H9 (cell line): ENCODE data around the gene GHRL. TPM values are rescaled to one million over a fixed set of nuclear protein-coding genes. Genes with fewer than 3 reads are reported as not detected.

Source experiments
- DNase-seq: peaks from one replicate; pipeline ENCODE4 v3.0.0-alpha.2; 2017
- H2AFZ ChIP-seq: one replicate; pipeline ENCODE4 v1.6.1; 2013; ENCODE audit warnings: mild to moderate bottlenecking, low read length, control low read depth, moderate library complexity
- H2AK5ac ChIP-seq: 2 replicates; pipeline ENCODE4 v1.6.1; 2013; ENCODE audit warnings: low read length, control low read depth, mixed read lengths; ENCODE audit not compliant: insufficient read length
- H2BK120ac ChIP-seq: one replicate; pipeline ENCODE4 v1.6.1; 2013; ENCODE audit warnings: low read depth, mild to moderate bottlenecking, low read length, control low read depth, inconsistent platforms; ENCODE audit not compliant: poor library complexity, severe bottlenecking
- H2BK12ac ChIP-seq: 2 replicates; pipeline ENCODE4 v1.6.1; 2013; ENCODE audit warnings: low read length, control low read depth, mixed read lengths, low read depth; ENCODE audit not compliant: insufficient read length
- H2BK15ac ChIP-seq: 2 replicates; pipeline ENCODE4 v1.6.1; 2013; ENCODE audit warnings: low read depth, low read length, control low read depth
- H2BK20ac ChIP-seq: one replicate; pipeline ENCODE4 v1.6.1; 2013; ENCODE audit warnings: low read depth, mild to moderate bottlenecking, low read length, control low read depth, inconsistent platforms; ENCODE audit not compliant: poor library complexity, severe bottlenecking
- H2BK5ac ChIP-seq: 2 replicates; pipeline ENCODE4 v1.6.1; 2013; ENCODE audit warnings: low read length, control low read depth, mixed read lengths; ENCODE audit not compliant: insufficient read length
- H3K14ac ChIP-seq: 2 replicates; pipeline ENCODE4 v1.6.1; 2013; ENCODE audit warnings: low read length, control low read depth; ENCODE audit not compliant: insufficient read depth
- H3K18ac ChIP-seq: 2 replicates; pipeline ENCODE4 v1.6.1; 2013; ENCODE audit warnings: low read depth, mild to moderate bottlenecking, mixed read lengths, low read length, control low read depth; ENCODE audit not compliant: insufficient read length
- H3K23ac ChIP-seq: 2 replicates; pipeline ENCODE4 v1.6.1; 2013; ENCODE audit warnings: low read length, control low read depth, mixed read lengths, low read depth; ENCODE audit not compliant: insufficient read length
- H3K23me2 ChIP-seq: 2 replicates; pipeline ENCODE4 v1.6.1; 2013; ENCODE audit warnings: low read depth, mild to moderate bottlenecking, mixed read lengths, low read length, control low read depth; ENCODE audit not compliant: insufficient read length, poor library complexity, severe bottlenecking
- H3K27ac ChIP-seq: 2 replicates; pipeline ENCODE4 v1.5.1; 2013; ENCODE audit warnings: low read length, control low read depth, mixed read lengths, low read depth; ENCODE audit not compliant: insufficient read length
- H3K27me3 ChIP-seq: 2 replicates; pipeline ENCODE4 v1.6.1; 2013; ENCODE audit warnings: low read length, control low read depth, inconsistent platforms; ENCODE audit not compliant: insufficient read depth
- H3K4ac ChIP-seq: 2 replicates; pipeline ENCODE4 v1.6.1; 2013; ENCODE audit warnings: low read depth, mild to moderate bottlenecking, control low read depth, inconsistent platforms, low read length, moderate library complexity
- H3K4me1 ChIP-seq: 2 replicates; pipeline ENCODE4 v1.6.1; 2013; ENCODE audit warnings: low read length, control low read depth, inconsistent platforms; ENCODE audit not compliant: insufficient read depth
- H3K4me2 ChIP-seq: 2 replicates; pipeline ENCODE4 v1.6.1; 2013; ENCODE audit warnings: low read length, control low read depth, mixed read lengths; ENCODE audit not compliant: insufficient read length, insufficient read depth
- H3K56ac ChIP-seq: 2 replicates; pipeline ENCODE4 v1.6.1; 2013; ENCODE audit warnings: low read depth, mild to moderate bottlenecking, mixed read lengths, low read length, control low read depth; ENCODE audit not compliant: insufficient read length
- H3K79me1 ChIP-seq: 2 replicates; pipeline ENCODE4 v1.6.1; 2013; ENCODE audit warnings: low read depth, mild to moderate bottlenecking, moderate library complexity, low read length, control low read depth, inconsistent platforms; ENCODE audit not compliant: insufficient read depth, poor library complexity, severe bottlenecking
- H3K79me2 ChIP-seq: 2 replicates; pipeline ENCODE4 v1.6.1; 2013; ENCODE audit warnings: low read length, control low read depth, inconsistent platforms; ENCODE audit not compliant: insufficient read depth
- H3K9ac ChIP-seq: 2 replicates; pipeline ENCODE4 v1.6.1; 2013; ENCODE audit warnings: low read length, control low read depth, mixed read lengths; ENCODE audit not compliant: insufficient read length; ENCODE audit errors: extremely low read depth
- H3K9me3 ChIP-seq: one replicate; pipeline ENCODE4 v1.6.1; 2013; ENCODE audit warnings: low read depth, low read length, inconsistent platforms; ENCODE audit not compliant: control insufficient read depth
- H3T11ph ChIP-seq: one replicate; pipeline ENCODE4 v1.6.1; 2013; ENCODE audit warnings: mild to moderate bottlenecking, low read length, control low read depth, inconsistent platforms
- H4K20me1 ChIP-seq: one replicate; pipeline ENCODE4 v1.6.1; 2013; ENCODE audit not compliant: control insufficient read depth, insufficient read length, insufficient read depth
- H4K5ac ChIP-seq: 2 replicates; pipeline ENCODE4 v1.6.1; 2013; ENCODE audit warnings: low read depth, mild to moderate bottlenecking, mixed read lengths, low read length, control low read depth; ENCODE audit not compliant: insufficient read length
- H4K8ac ChIP-seq: replicated peaks from 2 replicates; pipeline ENCODE4 v1.6.1; 2013; ENCODE audit warnings: low read length, control low read depth, mixed read lengths, low read depth; ENCODE audit not compliant: insufficient read length
- H4K91ac ChIP-seq: 2 replicates; pipeline ENCODE4 v1.6.1; 2013; ENCODE audit warnings: low read depth, mild to moderate bottlenecking, moderate library complexity, mixed read lengths, low read length, control low read depth; ENCODE audit not compliant: insufficient read length
- H3K27ac Mint-ChIP-seq, 3 experiments: 2 replicates in 2 of 3; 3 replicates in 1 of 3; pipeline ENCODE4 v1.8.0; 2020 to 2021; ENCODE audit warnings: mixed read lengths in 3 of 3, mild to moderate bottlenecking in 1 of 3, moderate library complexity in 1 of 3
- H3K27me3 Mint-ChIP-seq: 2 replicates; pipeline ENCODE4 v1.8.0; 2021; ENCODE audit warnings: low read depth, mild to moderate bottlenecking, moderate library complexity, mixed read lengths
- H3K36me3 Mint-ChIP-seq, 3 experiments: 2 replicates in 2 of 3; 3 replicates in 1 of 3; pipeline ENCODE4 v1.8.0; 2020 to 2021; ENCODE audit warnings: low read depth in 3 of 3, mixed read lengths in 3 of 3; ENCODE audit not compliant: insufficient read depth in 1 of 3
- H3K4me1 Mint-ChIP-seq, 2 experiments: 2 replicates each; pipeline ENCODE4 v1.8.0; 2020; ENCODE audit warnings: mixed read lengths in 2 of 2
- H3K4me3 Mint-ChIP-seq, 2 experiments: 2 replicates in 1 of 2; 3 replicates in 1 of 2; pipeline ENCODE4 v1.8.0; 2020 to 2021; ENCODE audit warnings: mild to moderate bottlenecking in 2 of 2, mixed read lengths in 2 of 2, moderate library complexity in 1 of 2
- H3K9me3 Mint-ChIP-seq, 2 experiments: 2 replicates in 1 of 2; 3 replicates in 1 of 2; pipeline ENCODE4 v1.8.0; 2020; ENCODE audit warnings: mild to moderate bottlenecking in 2 of 2, mixed read lengths in 2 of 2, moderate library complexity in 1 of 2
- WGBS: extraction: QIAGEN DNeasy Blood & Tissue Kit; methylation state at CpG from one replicate; pipeline ENCODE4 v1.1.7; 2013; ENCODE audit warnings: missing lambda C conversion rate, low lambda C conversion rate, mixed read lengths; ENCODE audit not compliant: insufficient read length; ENCODE audit errors: extremely low coverage; 5-methylcytosine and 5-hydroxymethylcytosine counted together
- total RNA-seq: library from RNA; stranded (reverse); gene quantifications from 2 replicates; pipeline ENCODE4 v1.2.1, GENCODE V29; 2021
- TF ChIP-seq, protein P1 (sequence below): fragments of 200-600 bp; sonication (generic); conservative IDR thresholded peaks from 3 replicates; pipeline ENCODE4 v1.8.0; 2021; ENCODE audit warnings: antibody characterized with exemption, mild to moderate bottlenecking

The GHRL gene
- total RNA-seq, 1 experiment from 2014 or later, result 1.3 TPM

GRCh38 chr3:10333349-10333650 lies 40.6 kb upstream of the GHRL start:
- no peaks in the 10 kb centered on the region for H3K23me2 ChIP-seq
- DNase-seq, result no peak
- no peak overlapping the region for H2BK5ac ChIP-seq
- no peaks in the 10 kb centered on the region for H3K9me3 ChIP-seq
- H3K9ac ChIP-seq, result no peak overlapping the region
- H3T11ph ChIP-seq, result no peak overlapping the region
- no peak overlapping the region for H2BK12ac ChIP-seq
- H3K14ac ChIP-seq, result no peak overlapping the region
- no peaks in the 10 kb centered on the region; the same call in 1 of the 2 replicates for H3K4me1 ChIP-seq
- no peak overlapping the region for H4K8ac ChIP-seq
- H2AK5ac ChIP-seq, result no peak overlapping the region
- H4K5ac ChIP-seq, result no peak overlapping the region
- no peak overlapping the region for H3K56ac ChIP-seq
- H2BK20ac ChIP-seq, result no peak overlapping the region
- peaks cover 36% of the 10 kb centered on the region for H3K27me3 Mint-ChIP-seq
- no peak overlapping the region for H3K18ac ChIP-seq
- WGBS, result no CpG with 5 or more reads among the region's 2 CpGs
- no peak overlapping the region for H3K4me2 ChIP-seq
- H2BK120ac ChIP-seq, result no peak overlapping the region
- no peak overlapping the region for H3K4me3 Mint-ChIP-seq
- H3K9me3 Mint-ChIP-seq, result no peaks in the 10 kb centered on the region
- no peak overlapping the region for H4K91ac ChIP-seq
- no peaks in the 10 kb centered on the region for H3K79me1 ChIP-seq
- H3K4me1 Mint-ChIP-seq, result peaks cover 9 to 21% of the 10 kb centered on the region in 2 experiments
- no peak overlapping the region for H3K4ac ChIP-seq
- H3K23ac ChIP-seq, result no peak overlapping the region
- H3K79me2 ChIP-seq, result no peaks in the 10 kb centered on the region
- no peak overlapping the region for H2BK15ac ChIP-seq
- TF ChIP-seq, protein P1, sequence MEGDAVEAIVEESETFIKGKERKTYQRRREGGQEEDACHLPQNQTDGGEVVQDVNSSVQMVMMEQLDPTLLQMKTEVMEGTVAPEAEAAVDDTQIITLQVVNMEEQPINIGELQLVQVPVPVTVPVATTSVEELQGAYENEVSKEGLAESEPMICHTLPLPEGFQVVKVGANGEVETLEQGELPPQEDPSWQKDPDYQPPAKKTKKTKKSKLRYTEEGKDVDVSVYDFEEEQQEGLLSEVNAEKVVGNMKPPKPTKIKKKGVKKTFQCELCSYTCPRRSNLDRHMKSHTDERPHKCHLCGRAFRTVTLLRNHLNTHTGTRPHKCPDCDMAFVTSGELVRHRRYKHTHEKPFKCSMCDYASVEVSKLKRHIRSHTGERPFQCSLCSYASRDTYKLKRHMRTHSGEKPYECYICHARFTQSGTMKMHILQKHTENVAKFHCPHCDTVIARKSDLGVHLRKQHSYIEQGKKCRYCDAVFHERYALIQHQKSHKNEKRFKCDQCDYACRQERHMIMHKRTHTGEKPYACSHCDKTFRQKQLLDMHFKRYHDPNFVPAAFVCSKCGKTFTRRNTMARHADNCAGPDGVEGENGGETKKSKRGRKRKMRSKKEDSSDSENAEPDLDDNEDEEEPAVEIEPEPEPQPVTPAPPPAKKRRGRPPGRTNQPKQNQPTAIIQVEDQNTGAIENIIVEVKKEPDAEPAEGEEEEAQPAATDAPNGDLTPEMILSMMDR, result no peak
- no peak overlapping the region for H2AFZ ChIP-seq
- H3K27ac ChIP-seq, result no peak overlapping the region
- H4K20me1 ChIP-seq, result no peaks in the 10 kb centered on the region
- no peaks in the 10 kb centered on the region for H3K27me3 ChIP-seq
- no peaks in the 10 kb centered on the region for H3K36me3 Mint-ChIP-seq
- H3K27ac Mint-ChIP-seq, result no peak overlapping the region; a peak in 1 of 7 replicates
